ENCODE results near the gene PYGM.

The PYGM gene

DNA sequence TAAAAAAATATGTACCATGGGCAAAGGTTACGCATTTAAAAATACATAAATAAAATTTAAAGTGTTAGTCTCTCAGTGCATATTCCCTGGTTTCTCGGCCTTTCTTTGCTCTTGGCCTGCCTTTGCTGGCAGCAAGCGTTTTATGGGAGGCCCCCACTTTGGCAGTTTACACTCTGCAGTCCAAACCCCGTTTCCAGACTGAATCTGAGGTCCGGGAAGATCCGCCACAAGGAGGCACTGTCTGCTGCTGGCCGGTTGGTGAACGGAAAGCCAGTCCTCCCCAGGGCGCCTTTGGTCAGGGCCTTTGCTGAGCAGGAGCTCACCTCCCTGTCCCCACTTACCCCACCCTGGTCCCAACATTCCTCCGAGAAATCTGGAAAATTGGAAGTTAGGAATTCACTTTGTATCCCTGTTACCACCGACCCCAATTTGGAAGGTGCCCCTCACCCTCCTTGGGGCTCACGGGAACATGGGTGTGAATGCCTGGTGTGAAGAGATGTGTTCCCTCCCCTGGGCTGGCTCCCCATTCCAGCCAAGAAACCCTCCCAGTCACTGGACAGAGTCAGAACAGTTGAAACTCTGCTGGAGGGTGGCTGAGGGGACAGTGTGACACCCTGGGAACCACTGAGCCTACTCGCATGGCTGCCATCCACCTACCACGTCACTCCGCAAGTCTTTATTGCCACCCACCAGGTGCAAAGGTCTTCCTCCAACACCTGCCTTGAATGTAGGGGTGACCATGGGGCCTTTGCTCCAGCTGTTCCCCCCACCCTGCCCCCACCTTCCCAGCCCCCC lies 27.9 kb upstream of the PYGM start:
- Histone ChIP-seq H3K4me1 (ENCODE audit: control insufficient read depth in 2 of 2, insufficient read depth in 1 of 2, low read depth in 1 of 2, low read length in 2 of 2) (no peaks in the 10 kb centered on the region), H3K9ac (ENCODE audit: low read depth, low read length, poor library complexity) (no peak overlapping the region), H2AK5ac (ENCODE audit: low read depth, low read length) (no peak overlapping the region), H3K27ac (replicated peaks; ENCODE audit: low read length) (peak overlapping the region; percentile 13), H2BK120ac (ENCODE audit: low read depth, low read length) (no peak overlapping the region), H3K36me3 (replicated peaks in 1 of 2; ENCODE audit: control insufficient read depth in 2 of 2, insufficient read depth in 2 of 2, low read length in 2 of 2) (peaks cover 3 to 7% of the 10 kb centered on the region in 2 donors), H3K18ac (ENCODE audit: low read length) (no peak overlapping the region), H3K4ac (ENCODE audit: low read length) (no peak overlapping the region), H2BK12ac (ENCODE audit: low read length) (no peak overlapping the region), H3K4me2 (ENCODE audit: insufficient read depth, low read length, poor library complexity, severe bottlenecking) (no peak overlapping the region), H2BK5ac (ENCODE audit: low read length) (peak overlapping the region; percentile 5), H2BK15ac (ENCODE audit: low read length) (no peak overlapping the region), H3K14ac (ENCODE audit: low read length) (no peak overlapping the region), H2AFZ (ENCODE audit: low read length) (no peak overlapping the region), H3K27me3 (ENCODE audit: control insufficient read depth in 3 of 3, insufficient read depth in 3 of 3, low read depth in 1 of 3, low read length in 3 of 3) (no peaks in the 10 kb centered on the region), H4K91ac (ENCODE audit: low read depth, low read length, poor library complexity) (no peak overlapping the region), H3K9me3 (replicated peaks in 1 of 2; ENCODE audit: control insufficient read depth in 2 of 2, insufficient read depth in 1 of 2, low read depth in 1 of 2, low read length in 2 of 2) (no peaks in the 10 kb centered on the region), H4K8ac (ENCODE audit: low read depth, low read length) (no peak overlapping the region), H3K79me1 (ENCODE audit: low read depth, low read length) (no peaks in the 10 kb centered on the region), H3K23ac (ENCODE audit: low read depth, low read length, poor library complexity) (no peak overlapping the region), H3K4me3 (ENCODE audit: low read length in 2 of 2) (no peak overlapping the region)
- no CpG with 5 or more reads among the region's 15 CpGs for WGBS, 2 donors (ENCODE audit: extremely low coverage in 2 of 2, insufficient read length in 2 of 2, insufficient replicate concordance in 1 of 2)
- DNase-seq (ENCODE audit: low spot score) = no peak

DNA sequence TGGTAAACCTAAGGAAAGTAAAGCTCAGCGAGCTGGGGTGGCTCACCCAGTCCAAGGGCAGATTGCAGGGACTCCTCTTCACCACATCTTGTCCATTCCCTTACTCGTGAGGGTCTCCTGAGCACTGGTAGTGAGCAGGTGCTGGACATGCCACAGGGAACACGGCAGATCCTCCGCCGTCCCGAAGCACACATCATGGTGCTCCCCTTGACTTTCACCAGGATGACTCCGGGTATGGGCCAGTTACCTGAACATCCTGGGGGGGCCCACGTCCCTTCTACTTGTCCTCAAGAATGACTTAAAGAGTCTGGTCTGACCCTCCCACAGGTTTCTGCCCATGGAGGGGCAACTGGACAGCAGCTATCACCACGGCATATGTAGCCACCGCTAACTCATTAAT lies 26.5 kb upstream of the PYGM start:
- H3K18ac ChIP-seq (ENCODE audit: low read length) = no peak overlapping the region
- H3K9me3 ChIP-seq (replicated peaks in 1 of 2; ENCODE audit: control insufficient read depth in 2 of 2, insufficient read depth in 1 of 2, low read depth in 1 of 2, low read length in 2 of 2) = no peaks in the 10 kb centered on the region
- peak overlapping the region in 1 of 2 donors; percentile 67 for H3K4me3 ChIP-seq (ENCODE audit: low read length in 2 of 2)
- H3K9ac ChIP-seq (ENCODE audit: low read depth, low read length, poor library complexity) = no peak overlapping the region
- no peaks in the 10 kb centered on the region for H3K27me3 ChIP-seq (ENCODE audit: control insufficient read depth in 3 of 3, insufficient read depth in 3 of 3, low read depth in 1 of 3, low read length in 3 of 3)
- no peaks in the 10 kb centered on the region for H3K79me1 ChIP-seq (ENCODE audit: low read depth, low read length)
- no peak overlapping the region for H2BK5ac ChIP-seq (ENCODE audit: low read length)
- no peak overlapping the region for H4K8ac ChIP-seq (ENCODE audit: low read depth, low read length)
- no peak for DNase-seq (ENCODE audit: low spot score)
- no peaks in the 10 kb centered on the region for H3K4me1 ChIP-seq (ENCODE audit: control insufficient read depth in 2 of 2, insufficient read depth in 1 of 2, low read depth in 1 of 2, low read length in 2 of 2)
- H2AFZ ChIP-seq (ENCODE audit: low read length) = no peak overlapping the region
- H3K23ac ChIP-seq (ENCODE audit: low read depth, low read length, poor library complexity) = no peak overlapping the region
- H2BK15ac ChIP-seq (ENCODE audit: low read length) = no peak overlapping the region
- no peak overlapping the region for H2BK120ac ChIP-seq (ENCODE audit: low read depth, low read length)
- no peak overlapping the region for H3K14ac ChIP-seq (ENCODE audit: low read length)
- no peak overlapping the region for H2AK5ac ChIP-seq (ENCODE audit: low read depth, low read length)
- H4K91ac ChIP-seq (ENCODE audit: low read depth, low read length, poor library complexity) = no peak overlapping the region
- WGBS, 2 donors (ENCODE audit: extremely low coverage in 2 of 2, insufficient read length in 2 of 2, insufficient replicate concordance in 1 of 2) = no CpG with 5 or more reads among the region's 10 CpGs
- H3K27ac ChIP-seq (replicated peaks; ENCODE audit: low read length) = no peak overlapping the region
- no peak overlapping the region for H2BK12ac ChIP-seq (ENCODE audit: low read length)
- peaks cover 3 to 18% of the 10 kb centered on the region in 2 donors for H3K36me3 ChIP-seq (replicated peaks in 1 of 2; ENCODE audit: control insufficient read depth in 2 of 2, insufficient read depth in 2 of 2, low read length in 2 of 2)
- H3K4ac ChIP-seq (ENCODE audit: low read length) = no peak overlapping the region
- H3K4me2 ChIP-seq (ENCODE audit: insufficient read depth, low read length, poor library complexity, severe bottlenecking) = no peak overlapping the region

DNA sequence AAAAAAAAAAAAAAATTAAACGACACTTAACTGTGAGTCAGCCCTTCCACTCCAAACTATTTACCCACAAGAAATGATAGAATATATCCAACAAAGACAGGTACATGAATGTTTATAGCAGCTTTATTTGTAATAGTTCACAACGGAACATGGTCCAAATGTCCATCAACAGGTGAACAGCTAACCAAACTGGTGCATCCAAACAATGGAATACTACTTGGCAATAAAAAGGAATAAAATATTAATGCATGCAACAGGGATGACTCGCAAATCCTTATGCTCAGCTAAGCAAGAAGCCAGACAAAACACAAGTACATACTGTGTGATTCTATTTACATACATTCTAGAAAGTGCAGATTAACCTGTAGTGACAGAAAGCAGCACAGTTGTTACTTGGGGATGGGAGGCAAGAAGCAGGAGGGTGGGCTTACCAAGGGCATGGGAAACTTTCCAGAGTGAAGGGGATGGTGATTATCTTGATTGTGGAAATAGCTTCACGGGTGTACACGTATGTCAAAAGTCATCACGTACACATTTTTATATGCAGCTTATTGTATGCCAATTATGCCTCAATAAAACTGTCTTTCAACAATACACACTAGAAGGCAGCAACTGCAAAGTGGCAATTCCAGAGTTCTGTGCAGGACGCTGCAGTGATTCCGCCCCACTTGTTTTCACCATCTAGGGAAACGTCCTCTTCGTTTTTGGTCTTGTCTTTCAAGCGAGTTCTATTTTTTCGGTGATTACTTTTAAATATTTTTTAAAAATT lies 25.2 kb upstream of the PYGM start:
- no peak overlapping the region for H2BK5ac ChIP-seq (ENCODE audit: low read length)
- no peaks in the 10 kb centered on the region for H3K9me3 ChIP-seq (replicated peaks in 1 of 2; ENCODE audit: control insufficient read depth in 2 of 2, insufficient read depth in 1 of 2, low read depth in 1 of 2, low read length in 2 of 2)
- no peaks in the 10 kb centered on the region for H3K27me3 ChIP-seq (ENCODE audit: control insufficient read depth in 3 of 3, insufficient read depth in 3 of 3, low read depth in 1 of 3, low read length in 3 of 3)
- H3K4ac ChIP-seq (ENCODE audit: low read length) = no peak overlapping the region
- no peak overlapping the region for H3K27ac ChIP-seq (replicated peaks; ENCODE audit: low read length)
- no peaks in the 10 kb centered on the region for H3K4me1 ChIP-seq (ENCODE audit: control insufficient read depth in 2 of 2, insufficient read depth in 1 of 2, low read depth in 1 of 2, low read length in 2 of 2)
- no peak overlapping the region for H3K9ac ChIP-seq (ENCODE audit: low read depth, low read length, poor library complexity)
- no peak overlapping the region for H3K14ac ChIP-seq (ENCODE audit: low read length)
- no peak overlapping the region for H2BK120ac ChIP-seq (ENCODE audit: low read depth, low read length)
- no peak for DNase-seq (ENCODE audit: low spot score)
- H3K23ac ChIP-seq (ENCODE audit: low read depth, low read length, poor library complexity) = no peak overlapping the region
- no peak overlapping the region for H4K8ac ChIP-seq (ENCODE audit: low read depth, low read length)
- WGBS, 2 donors (ENCODE audit: extremely low coverage in 2 of 2, insufficient read length in 2 of 2, insufficient replicate concordance in 1 of 2) = no CpG with 5 or more reads among the region's 12 CpGs
- no peak overlapping the region for H2BK12ac ChIP-seq (ENCODE audit: low read length)
- H2BK15ac ChIP-seq (ENCODE audit: low read length) = no peak overlapping the region
- no peak overlapping the region for H3K4me2 ChIP-seq (ENCODE audit: insufficient read depth, low read length, poor library complexity, severe bottlenecking)
- H4K91ac ChIP-seq (ENCODE audit: low read depth, low read length, poor library complexity) = no peak overlapping the region
- no peak overlapping the region for H2AFZ ChIP-seq (ENCODE audit: low read length)
- no peak overlapping the region for H2AK5ac ChIP-seq (ENCODE audit: low read depth, low read length)
- peaks cover 2 to 29% of the 10 kb centered on the region in 2 donors for H3K36me3 ChIP-seq (replicated peaks in 1 of 2; ENCODE audit: control insufficient read depth in 2 of 2, insufficient read depth in 2 of 2, low read length in 2 of 2)
- H3K18ac ChIP-seq (ENCODE audit: low read length) = no peak overlapping the region
- H3K4me3 ChIP-seq (ENCODE audit: low read length in 2 of 2) = no peak overlapping the region
- H3K79me1 ChIP-seq (ENCODE audit: low read depth, low read length) = no peaks in the 10 kb centered on the region
